PC-9 (cell line): ENCODE results near the gene MAP2K2. TPM values are rescaled to one million over a fixed set of nuclear protein-coding genes. Genes with fewer than 3 reads are reported as not detected.

Experiments used
- BruUV-seq: library from RNA; stranded (reverse); fragments of 400-500 nt; replicated peaks from 2 replicates; lab custom pipeline; 2021; lab: Mats Ljungman, UMichigan
- CTCF ChIA-PET: fragments of 300-600 bp; sonication (Branson Sonifier 250); formaldehyde crosslinking; loops from one replicate; lab custom pipeline; 2022; ENCODE audit warnings: antibody characterized with exemption; lab: Charles Lee
- POLR2A ChIA-PET: fragments of 300-600 bp; sonication (Branson Sonifier 250); formaldehyde crosslinking; loops from one replicate; lab custom pipeline; 2022; ENCODE audit warnings: antibody characterized with exemption; ENCODE audit not compliant: unreplicated experiment; lab: Charles Lee
- DNase-seq, 2 experiments: peaks; one replicate each; pipeline versions ENCODE4 v3.0.0 to v3.0.0-alpha.2; 2015 to 2022; ENCODE audit warnings: mixed read lengths in 1 of 2
- H2AFZ ChIP-seq: fragments of 200-600 bp; sonication (generic); 2 replicates; pipeline ENCODE4 v1.8.1; 2017; ENCODE audit warnings: antibody characterized with exemption
- H3F3A ChIP-seq: fragments of 200-600 bp; sonication (generic); 2 replicates; pipeline ENCODE4 v1.8.1; 2017; ENCODE audit warnings: antibody characterized with exemption, mild to moderate bottlenecking, low read depth; ENCODE audit not compliant: insufficient read depth
- H3K27ac ChIP-seq: fragments of 200-600 bp; sonication (generic); 2 replicates; pipeline ENCODE4 v1.6.1; 2016; ENCODE audit warnings: mixed run types
- H3K27me3 ChIP-seq: fragments of 200-600 bp; sonication (generic); 2 replicates; pipeline ENCODE4 v1.6.1; 2016; ENCODE audit warnings: low read depth, mixed run types; ENCODE audit not compliant: insufficient read depth
- H3K36me3 ChIP-seq: fragments of 200-600 bp; sonication (generic); 2 replicates; pipeline ENCODE4 v1.6.1; 2016; ENCODE audit warnings: low read depth, mixed run types
- H3K4me1 ChIP-seq: fragments of 200-600 bp; sonication (generic); replicated peaks from 2 replicates; pipeline ENCODE4 v1.6.1; 2016; ENCODE audit warnings: mixed run types; ENCODE audit not compliant: insufficient read depth
- H3K4me2 ChIP-seq: fragments of 200-600 bp; sonication (generic); 2 replicates; pipeline ENCODE4 v1.6.1; 2017; ENCODE audit warnings: mixed run types
- H3K4me3 ChIP-seq: fragments of 200-600 bp; sonication (generic); 2 replicates; pipeline ENCODE4 v1.6.1; 2016; ENCODE audit warnings: mixed run types
- H3K79me2 ChIP-seq: fragments of 200-600 bp; sonication (generic); 2 replicates; pipeline ENCODE4 v1.6.1; 2017; ENCODE audit warnings: low read depth, mixed run types
- H3K9me2 ChIP-seq: fragments of 200-600 bp; sonication (generic); 2 replicates; pipeline ENCODE4 v1.8.1; 2017; ENCODE audit warnings: mild to moderate bottlenecking; ENCODE audit not compliant: insufficient read depth
- H3K9me3 ChIP-seq: fragments of 200-600 bp; sonication (generic); 2 replicates; pipeline ENCODE4 v1.8.1; 2016; ENCODE audit warnings: low read depth; ENCODE audit not compliant: insufficient read depth
- H4K20me1 ChIP-seq: fragments of 200-600 bp; sonication (generic); 2 replicates; pipeline ENCODE4 v1.8.1; 2017; ENCODE audit not compliant: insufficient read depth
- EZH2 ChIP-seq: fragments of 200-600 bp; sonication (generic); IDR thresholded peaks from 2 replicates; pipeline ENCODE4 v1.8.0; 2017; ENCODE audit warnings: antibody characterized with exemption, low read depth
- intact Hi-C: fragments of 100-400 bp; cut with micrococcal nuclease; formaldehyde crosslinking; loops from one replicate; pipeline ENCODE4 v1.10.0; 2022; ENCODE audit not compliant: unreplicated experiment
- total RNA-seq: library from RNA; stranded (reverse); gene quantifications from 2 replicates; pipeline ENCODE4 v1.2.3, GENCODE V29; 2021
- TF ChIP-seq, protein P1 (sequence below): fragments of 200-600 bp; sonication (generic); conservative IDR thresholded peaks from 2 replicates; pipeline ENCODE4 v1.6.1; 2017; ENCODE audit warnings: mixed run types, antibody characterized with exemption, mild to moderate bottlenecking, moderate library complexity

The MAP2K2 gene
- total RNA-seq, 1 experiment from 2014 or later: 160 TPM

DNA sequence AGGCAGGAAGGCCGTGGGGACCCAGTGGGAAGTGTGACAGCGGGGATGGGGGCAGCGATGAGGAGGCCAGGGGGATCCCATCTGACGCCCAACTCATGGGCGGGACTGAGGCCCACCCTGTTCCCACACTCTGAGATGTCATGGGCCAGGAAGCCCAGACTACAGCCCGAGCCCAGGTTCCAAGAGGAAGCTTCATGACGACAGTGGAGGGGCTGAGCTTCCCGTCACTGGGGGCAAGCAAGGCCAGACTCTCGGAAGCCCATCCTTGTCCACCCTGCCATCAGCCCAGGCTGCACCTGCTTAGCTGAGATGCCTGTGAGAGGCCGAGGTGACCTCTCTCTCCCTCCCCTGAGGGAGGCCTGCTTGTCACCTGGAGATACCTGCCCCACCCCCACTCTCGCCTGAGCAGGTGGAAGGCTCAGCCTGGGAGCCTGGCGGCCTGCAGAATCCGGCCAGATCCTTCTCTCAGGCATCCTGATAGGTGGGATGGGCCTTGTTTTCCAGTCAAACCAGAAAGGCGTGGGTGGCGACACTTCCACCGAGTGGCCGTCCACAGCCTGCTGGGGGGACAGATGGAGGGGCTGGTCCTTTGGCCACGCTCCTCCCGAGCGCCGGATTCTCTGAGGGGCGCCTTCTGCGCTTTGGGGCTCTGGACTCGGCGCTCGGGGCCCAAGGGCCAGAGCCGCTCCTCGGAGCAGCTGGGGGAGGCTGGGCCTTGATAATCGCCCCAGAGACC lies 62.1 kb downstream of the MAP2K2 start:
- H2AFZ ChIP-seq: no peak overlapping the region
- no peaks in the 10 kb centered on the region for H3K9me3 ChIP-seq
- CTCF ChIA-PET: no interaction called here
- H3K27ac ChIP-seq: peak overlapping the region; percentile 96
- no peak for TF ChIP-seq EZH2
- TF ChIP-seq, protein P1, sequence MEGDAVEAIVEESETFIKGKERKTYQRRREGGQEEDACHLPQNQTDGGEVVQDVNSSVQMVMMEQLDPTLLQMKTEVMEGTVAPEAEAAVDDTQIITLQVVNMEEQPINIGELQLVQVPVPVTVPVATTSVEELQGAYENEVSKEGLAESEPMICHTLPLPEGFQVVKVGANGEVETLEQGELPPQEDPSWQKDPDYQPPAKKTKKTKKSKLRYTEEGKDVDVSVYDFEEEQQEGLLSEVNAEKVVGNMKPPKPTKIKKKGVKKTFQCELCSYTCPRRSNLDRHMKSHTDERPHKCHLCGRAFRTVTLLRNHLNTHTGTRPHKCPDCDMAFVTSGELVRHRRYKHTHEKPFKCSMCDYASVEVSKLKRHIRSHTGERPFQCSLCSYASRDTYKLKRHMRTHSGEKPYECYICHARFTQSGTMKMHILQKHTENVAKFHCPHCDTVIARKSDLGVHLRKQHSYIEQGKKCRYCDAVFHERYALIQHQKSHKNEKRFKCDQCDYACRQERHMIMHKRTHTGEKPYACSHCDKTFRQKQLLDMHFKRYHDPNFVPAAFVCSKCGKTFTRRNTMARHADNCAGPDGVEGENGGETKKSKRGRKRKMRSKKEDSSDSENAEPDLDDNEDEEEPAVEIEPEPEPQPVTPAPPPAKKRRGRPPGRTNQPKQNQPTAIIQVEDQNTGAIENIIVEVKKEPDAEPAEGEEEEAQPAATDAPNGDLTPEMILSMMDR: no peak
- peaks cover 81% of the 10 kb centered on the region for H3K79me2 ChIP-seq
- peaks cover 43% of the 10 kb centered on the region for H4K20me1 ChIP-seq
- H3F3A ChIP-seq: peaks cover 35% of the 10 kb centered on the region; the same call in 1 of the 2 replicates
- no peaks in the 10 kb centered on the region for H3K9me2 ChIP-seq
- H3K4me2 ChIP-seq: peak overlapping the region; percentile 91
- POLR2A ChIA-PET: no interaction called here
- H3K27me3 ChIP-seq: no peaks in the 10 kb centered on the region
- DNase-seq: peak; percentile 76 to 83
- peak overlapping the region; percentile 57; the same call in 1 of the 2 replicates for H3K4me3 ChIP-seq
- intact Hi-C loops: loop anchor here (1.0 to 10.0 kb wide), 3 partner anchors 10 to 83 kb away; partner anchors contain the start of gene EEF2
- BruUV-seq: no TSS peak
- H3K4me1 ChIP-seq: peaks cover 63% of the 10 kb centered on the region
- H3K36me3 ChIP-seq: no peaks in the 10 kb centered on the region

DNA sequence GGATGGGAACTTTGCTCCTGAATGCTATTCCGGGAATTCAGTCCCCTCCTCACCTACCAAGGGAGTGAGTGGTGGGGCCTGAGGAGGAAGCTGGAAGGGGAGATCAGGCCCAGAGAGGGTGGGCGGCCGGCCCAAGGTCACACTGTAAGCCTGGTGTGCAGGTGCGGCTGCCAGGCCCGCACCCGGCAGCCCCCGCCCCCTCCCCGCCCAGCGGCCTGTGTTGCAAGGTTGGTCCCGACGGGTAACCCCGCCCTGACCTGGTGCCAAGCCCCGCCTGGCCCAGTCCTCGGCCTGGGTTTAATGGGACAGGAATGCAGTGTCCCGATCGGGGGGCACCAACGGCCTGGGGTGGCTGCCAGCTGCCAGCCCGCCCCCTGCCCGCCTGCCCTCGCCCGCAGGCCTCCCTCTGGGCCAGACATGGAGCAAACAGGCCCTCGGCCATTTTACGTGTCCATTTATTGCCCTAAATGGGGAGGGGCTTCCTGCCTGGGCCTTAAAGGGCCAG lies 62.7 kb downstream of the MAP2K2 start:
- no peaks in the 10 kb centered on the region for H3K36me3 ChIP-seq
- H3K4me3 ChIP-seq: peak overlapping the region; percentile 57; the same call in 1 of the 2 replicates
- BruUV-seq: no TSS peak
- ChIA-PET POLR2A (no interaction called here), CTCF (no interaction called here)
- H3K4me1 ChIP-seq: peaks cover 63% of the 10 kb centered on the region
- H3K4me2 ChIP-seq: peak overlapping the region; percentile 91
- TF ChIP-seq EZH2: no peak
- TF ChIP-seq, protein P1: no peak
- peak overlapping the region; percentile 96 for H3K27ac ChIP-seq
- H3K9me3 ChIP-seq: no peaks in the 10 kb centered on the region
- peaks cover 87% of the 10 kb centered on the region for H3K79me2 ChIP-seq
- no peaks in the 10 kb centered on the region for H3K27me3 ChIP-seq
- H2AFZ ChIP-seq: no peak overlapping the region
- peaks cover 39% of the 10 kb centered on the region; the same call in 1 of the 2 replicates for H3F3A ChIP-seq
- peaks cover 44% of the 10 kb centered on the region for H4K20me1 ChIP-seq
- intact Hi-C loops: loop anchor here (5.0 to 10.0 kb wide), 2 partner anchors 74 to 84 kb away; partner anchors contain the start of gene EEF2
- no peaks in the 10 kb centered on the region for H3K9me2 ChIP-seq
- DNase-seq: peak; percentile 64 to 79

DNA sequence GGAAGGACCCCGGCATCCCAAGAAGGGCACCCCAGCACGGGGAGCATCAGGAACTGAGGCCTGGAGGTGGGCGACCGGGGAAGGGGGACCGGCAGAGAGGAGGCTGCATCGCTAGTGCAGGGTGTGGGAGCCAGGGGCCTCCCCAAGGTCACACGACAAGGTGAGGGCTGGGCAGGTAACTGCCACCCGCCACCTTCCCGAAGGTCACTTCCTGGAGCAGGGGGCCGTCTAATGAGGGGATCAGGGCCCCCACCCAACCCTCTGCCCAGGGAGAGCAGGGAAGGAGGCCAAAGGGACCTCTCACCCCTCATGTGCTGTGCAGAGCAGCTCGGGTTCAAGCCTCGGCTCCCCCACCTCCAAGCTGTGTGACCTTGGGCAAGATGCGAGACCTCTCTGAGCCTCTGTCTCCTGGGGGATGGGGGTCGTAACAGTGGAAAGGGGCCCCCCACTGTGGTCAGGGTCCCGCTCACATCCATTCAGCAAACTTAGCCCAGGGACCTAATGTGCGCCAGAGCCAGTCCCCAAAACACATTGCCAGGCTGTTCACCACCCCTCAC lies 63.2 kb downstream of the MAP2K2 start:
- Histone ChIP-seq H3K9me2 (no peaks in the 10 kb centered on the region), H3K9me3 (no peaks in the 10 kb centered on the region), H3K4me1 (peaks cover 63% of the 10 kb centered on the region), H3K36me3 (no peaks in the 10 kb centered on the region), H3K79me2 (peaks cover 93% of the 10 kb centered on the region), H3K27ac (peak overlapping the region; percentile 96), H3K4me2 (peak overlapping the region; percentile 91), H3F3A (peaks cover 44% of the 10 kb centered on the region; the same call in 1 of the 2 replicates), H2AFZ (no peak overlapping the region), H4K20me1 (peaks cover 49% of the 10 kb centered on the region), H3K27me3 (no peaks in the 10 kb centered on the region), H3K4me3 (peak overlapping the region; percentile 57; the same call in 1 of the 2 replicates)
- CTCF ChIA-PET: no interaction called here
- no peak for TF ChIP-seq EZH2
- TF ChIP-seq, protein P1: no peak
- no peak for DNase-seq
- POLR2A ChIA-PET: no interaction called here
- intact Hi-C loops: loop anchor here (5.0 to 10.0 kb wide), 2 partner anchors 73 to 84 kb away; partner anchors contain the start of gene EEF2
- no TSS peak for BruUV-seq
